Neuronal stem cell (in vitro differentiated cells): Measurements from ENCODE around the gene PNMA8B.

Source experiments
- DNase-seq: peaks from one replicate; pipeline ENCODE4 v3.0.0-alpha.2; 2013; ENCODE audit warnings: low spot score
- H2AFZ ChIP-seq: one replicate; pipeline ENCODE4 v1.6.1; 2013; ENCODE audit warnings: mild to moderate bottlenecking, low read length, inconsistent platforms
- H2AK5ac ChIP-seq: 2 replicates; pipeline ENCODE4 v1.6.1; 2013; ENCODE audit warnings: low read depth, mild to moderate bottlenecking, inconsistent platforms, low read length, moderate library complexity, mixed read lengths
- H2BK120ac ChIP-seq: 2 replicates; pipeline ENCODE4 v1.6.1; 2013; ENCODE audit warnings: low read depth, mild to moderate bottlenecking, inconsistent platforms, low read length, moderate library complexity, mixed read lengths
- H2BK12ac ChIP-seq: one replicate; pipeline ENCODE4 v1.6.1; 2013; ENCODE audit warnings: low read length, inconsistent platforms
- H2BK15ac ChIP-seq: 2 replicates; pipeline ENCODE4 v1.6.1; 2013; ENCODE audit warnings: mild to moderate bottlenecking, low read length, inconsistent platforms, mixed read lengths
- H2BK5ac ChIP-seq: one replicate; pipeline ENCODE4 v1.6.1; 2013; ENCODE audit warnings: inconsistent platforms, mild to moderate bottlenecking, low read length, moderate library complexity
- H3K14ac ChIP-seq: one replicate; pipeline ENCODE4 v1.6.1; 2013; ENCODE audit warnings: low read length, inconsistent platforms
- H3K18ac ChIP-seq: 2 replicates; pipeline ENCODE4 v1.6.1; 2013; ENCODE audit warnings: low read length, inconsistent platforms
- H3K23ac ChIP-seq: 2 replicates; pipeline ENCODE4 v1.6.1; 2013; ENCODE audit warnings: low read depth, mild to moderate bottlenecking, mixed read lengths, low read length, inconsistent platforms; ENCODE audit not compliant: poor library complexity
- H3K27ac ChIP-seq: replicated peaks from 3 replicates; pipeline ENCODE4 v1.5.1; 2013; ENCODE audit warnings: low read length, inconsistent platforms
- H3K27me3 ChIP-seq, 3 experiments: 2 replicates each; pipeline ENCODE4 v1.6.1; 2013; ENCODE audit warnings: low read length in 3 of 3, mild to moderate bottlenecking in 2 of 3, inconsistent platforms in 1 of 3, low read depth in 1 of 3, mixed read lengths in 1 of 3, moderate library complexity in 1 of 3; ENCODE audit not compliant: control insufficient read depth in 3 of 3, insufficient read depth in 3 of 3
- H3K36me3 ChIP-seq, 2 donors: replicated peaks in 1 of 2; 2 replicates each; pipeline ENCODE4 v1.6.1; 2013; ENCODE audit warnings: low read length in 2 of 2; ENCODE audit not compliant: control insufficient read depth in 2 of 2, insufficient read depth in 2 of 2
- H3K4ac ChIP-seq: 2 replicates; pipeline ENCODE4 v1.6.1; 2013; ENCODE audit warnings: inconsistent platforms, mild to moderate bottlenecking, low read length, moderate library complexity
- H3K4me1 ChIP-seq, 2 donors: 1 replicate in 1 of 2; 2 replicates in 1 of 2; pipeline ENCODE4 v1.6.1; 2013; ENCODE audit warnings: low read length in 2 of 2, low read depth in 1 of 2; ENCODE audit not compliant: control insufficient read depth in 2 of 2, insufficient read depth in 1 of 2
- H3K4me2 ChIP-seq: one replicate; pipeline ENCODE4 v1.6.1; 2013; ENCODE audit warnings: mild to moderate bottlenecking, low read length, inconsistent platforms; ENCODE audit not compliant: insufficient read depth, poor library complexity, severe bottlenecking
- H3K4me3 ChIP-seq, 2 donors: 2 replicates each; pipeline ENCODE4 v1.5.1; 2013; ENCODE audit warnings: low read length in 2 of 2, mild to moderate bottlenecking in 2 of 2, inconsistent platforms in 1 of 2, moderate library complexity in 1 of 2
- H3K79me1 ChIP-seq: one replicate; pipeline ENCODE4 v1.6.1; 2013; ENCODE audit warnings: low read depth, mild to moderate bottlenecking, inconsistent platforms, low read length, moderate library complexity
- H3K9ac ChIP-seq: one replicate; pipeline ENCODE4 v1.6.1; 2013; ENCODE audit warnings: mild to moderate bottlenecking, low read depth, low read length, inconsistent platforms; ENCODE audit not compliant: poor library complexity
- H3K9me3 ChIP-seq, 2 donors: replicated peaks in 1 of 2; 2 replicates each; pipeline versions ENCODE3 to v1.6.1; 2013; ENCODE audit warnings: low read length in 2 of 2, mild to moderate bottlenecking in 2 of 2, inconsistent platforms in 1 of 2, low read depth in 1 of 2, mixed read lengths in 1 of 2, moderate library complexity in 1 of 2; ENCODE audit not compliant: control insufficient read depth in 2 of 2, insufficient read depth in 1 of 2
- H4K8ac ChIP-seq: one replicate; pipeline ENCODE4 v1.6.1; 2013; ENCODE audit warnings: low read depth, mild to moderate bottlenecking, inconsistent platforms, low read length, moderate library complexity
- H4K91ac ChIP-seq: one replicate; pipeline ENCODE4 v1.6.1; 2013; ENCODE audit warnings: low read length, low read depth, mild to moderate bottlenecking, inconsistent platforms; ENCODE audit not compliant: poor library complexity
- WGBS, 2 donors: extraction: QIAGEN DNeasy Blood & Tissue Kit; methylation state at CpG; one replicate each; pipeline ENCODE4 v1.1.7; 2013; ENCODE audit warnings: missing lambda C conversion rate in 2 of 2, mixed read lengths in 1 of 2; ENCODE audit not compliant: insufficient read length in 2 of 2, insufficient replicate concordance in 1 of 2; ENCODE audit errors: extremely low coverage in 2 of 2; 5-methylcytosine and 5-hydroxymethylcytosine counted together

The PNMA8B gene

DNA sequence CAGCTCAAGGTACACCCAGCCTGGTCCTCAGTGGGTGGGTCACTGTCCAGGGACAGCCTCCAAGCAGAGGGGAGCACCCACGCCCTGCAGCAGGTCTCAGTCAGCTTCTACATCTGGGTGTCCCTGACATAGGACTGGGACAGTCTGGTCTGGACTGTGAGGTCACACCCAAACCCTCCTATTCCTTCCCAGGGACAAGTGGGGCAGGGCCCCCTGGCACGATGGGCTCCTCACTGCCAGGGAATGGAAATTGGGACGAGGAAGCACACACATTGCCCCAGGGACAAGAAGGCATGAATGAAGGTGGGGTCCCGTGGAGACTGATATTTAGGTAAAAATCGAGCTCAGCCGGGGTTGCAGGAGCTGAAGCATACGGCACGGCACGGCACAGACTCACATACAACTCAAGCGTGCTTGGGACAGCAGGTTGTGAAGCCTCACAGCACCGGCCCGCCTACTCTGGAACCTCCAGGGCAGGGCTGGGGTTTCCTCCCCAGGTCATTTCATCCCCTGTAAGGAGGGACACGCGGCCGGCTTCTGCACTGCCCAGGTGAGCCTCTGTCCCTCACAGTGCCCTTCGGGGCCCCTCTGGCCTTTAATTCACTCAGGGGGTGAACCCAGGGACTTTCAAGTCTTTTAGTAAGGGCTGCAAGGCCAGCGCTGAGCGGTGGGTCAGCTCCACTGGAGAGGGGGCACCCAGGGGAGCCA is 3.5 kb downstream of the PNMA8B start:
- no peak overlapping the region for H3K4me3 ChIP-seq
- no peak overlapping the region for H4K91ac ChIP-seq
- no peaks in the 10 kb centered on the region for H3K79me1 ChIP-seq
- peaks cover 0 to 12% of the 10 kb centered on the region in 2 donors for H3K9me3 ChIP-seq
- peak overlapping the region; percentile 85 for H2BK120ac ChIP-seq
- no CpG with 5 or more reads among the region's 18 CpGs for WGBS, 2 donors
- H3K4me1 ChIP-seq, result peaks cover 24 to 26% of the 10 kb centered on the region in 2 donors
- H3K23ac ChIP-seq, result peak overlapping the region; percentile 58
- H2BK12ac ChIP-seq, result no peak overlapping the region
- H3K4me2 ChIP-seq, result no peak overlapping the region
- H2BK15ac ChIP-seq, result peak overlapping the region; percentile 35
- no peaks in the 10 kb centered on the region for H3K36me3 ChIP-seq
- peak overlapping the region; percentile 72 for H2BK5ac ChIP-seq
- H3K27me3 ChIP-seq, result peaks cover 13 to 81% (median 48%) of the 10 kb centered on the region in 3 experiments
- H3K18ac ChIP-seq, result peak overlapping the region; percentile 58
- peak overlapping the region; percentile 66 for H3K9ac ChIP-seq
- H3K14ac ChIP-seq, result peak overlapping the region; percentile 97
- no peak overlapping the region for H2AFZ ChIP-seq
- H3K27ac ChIP-seq, result no peak overlapping the region
- no peak for DNase-seq
- no peak overlapping the region for H3K4ac ChIP-seq
- peak overlapping the region; percentile 72 for H2AK5ac ChIP-seq
- no peak overlapping the region for H4K8ac ChIP-seq

DNA sequence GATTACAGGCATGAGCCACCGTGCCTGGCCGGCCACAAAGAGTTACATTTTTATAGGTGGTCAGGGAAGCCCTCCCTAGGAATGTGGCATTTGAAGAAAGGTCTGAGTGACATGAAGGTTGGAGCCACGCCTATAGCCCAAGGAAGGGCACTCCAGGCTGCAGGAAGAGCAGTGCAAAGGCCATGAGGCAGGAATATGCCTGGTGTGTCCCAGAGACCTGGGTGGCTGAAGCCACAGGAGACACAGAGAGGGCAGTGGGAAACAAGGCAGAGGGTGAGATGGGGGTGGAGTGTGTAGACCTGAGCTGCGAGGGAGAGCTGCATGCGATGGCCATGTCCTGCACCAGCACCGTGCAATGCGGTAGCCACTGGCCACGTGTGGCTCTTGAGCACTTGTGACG is 4.9 kb downstream of the PNMA8B start:
- Histone ChIP-seq H3K27me3 (peaks cover 13 to 85% (median 48%) of the 10 kb centered on the region in 3 experiments), H2BK5ac (no peak overlapping the region), H2BK15ac (no peak overlapping the region), H3K23ac (no peak overlapping the region), H3K36me3 (no peaks in the 10 kb centered on the region), H3K4ac (no peak overlapping the region), H2AFZ (no peak overlapping the region), H3K18ac (peak overlapping the region; percentile 32), H4K8ac (no peak overlapping the region), H3K14ac (no peak overlapping the region), H3K27ac (no peak overlapping the region), H3K4me2 (no peak overlapping the region), H3K9ac (no peak overlapping the region), H2BK120ac (no peak overlapping the region), H3K79me1 (no peaks in the 10 kb centered on the region), H2BK12ac (no peak overlapping the region), H3K9me3 (peaks cover 0 to 12% of the 10 kb centered on the region in 2 donors), H3K4me3 (no peak overlapping the region), H4K91ac (no peak overlapping the region), H2AK5ac (no peak overlapping the region), H3K4me1 (peaks cover 20 to 21% of the 10 kb centered on the region in 2 donors)
- no CpG with 5 or more reads among the region's 9 CpGs for WGBS, 2 donors
- no peak for DNase-seq

DNA sequence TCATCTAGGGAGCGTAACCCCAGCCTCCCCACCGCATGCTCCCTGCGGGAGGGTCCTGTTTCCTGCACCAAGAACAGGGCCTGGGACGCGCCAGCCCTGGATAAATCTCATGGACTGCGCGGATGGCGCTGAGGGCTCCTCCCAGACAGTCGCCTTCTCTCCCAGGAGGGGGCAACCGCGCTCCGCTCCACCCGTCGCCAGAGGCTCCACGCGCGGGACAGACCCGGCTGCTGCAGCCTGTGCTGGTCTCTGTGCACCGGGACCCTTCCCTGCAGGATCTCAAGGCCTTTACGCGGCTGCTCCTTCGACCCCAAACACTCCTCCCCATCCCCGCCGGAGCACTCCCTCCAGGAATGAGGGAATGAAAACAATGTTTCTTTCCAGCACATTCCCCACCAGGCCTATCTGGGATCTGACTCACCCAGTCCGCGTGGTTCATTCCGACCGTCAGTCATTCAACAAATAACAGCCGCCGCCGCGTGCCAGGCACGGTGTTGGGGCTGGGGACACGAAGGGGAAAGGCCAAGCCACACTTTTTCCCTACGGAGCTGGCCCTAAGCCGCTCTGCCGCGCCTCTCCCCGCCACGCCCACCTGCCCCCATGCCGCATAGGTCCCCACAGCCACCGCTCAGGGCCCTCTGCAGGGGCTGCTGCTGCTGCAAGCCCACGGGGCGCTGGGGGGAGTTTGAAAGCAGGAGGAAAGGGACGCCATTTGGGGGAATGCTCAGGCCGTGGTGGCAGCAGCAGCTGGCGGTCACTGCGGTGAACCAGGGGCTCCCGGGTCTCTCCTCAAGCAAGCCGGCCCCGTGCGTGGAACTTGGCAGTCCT is 6.0 kb downstream of the PNMA8B start:
- no peak overlapping the region for H2BK15ac ChIP-seq
- H3K4me3 ChIP-seq, result peak overlapping the region in 1 of 2 donors; percentile 17
- H3K4ac ChIP-seq, result no peak overlapping the region
- H3K36me3 ChIP-seq, result no peaks in the 10 kb centered on the region
- peaks cover 0 to 7% of the 10 kb centered on the region in 2 donors for H3K9me3 ChIP-seq
- H3K4me1 ChIP-seq, result peaks cover 16 to 18% of the 10 kb centered on the region in 2 donors
- no peaks in the 10 kb centered on the region for H3K79me1 ChIP-seq
- peak overlapping the region; percentile 49 for H2AFZ ChIP-seq
- H3K14ac ChIP-seq, result no peak overlapping the region
- no CpG with 5 or more reads among the region's 52 CpGs for WGBS, 2 donors
- H3K27me3 ChIP-seq, result peaks cover 13 to 75% (median 42%) of the 10 kb centered on the region in 3 experiments
- H2BK5ac ChIP-seq, result no peak overlapping the region
- H3K27ac ChIP-seq, result no peak overlapping the region
- H3K18ac ChIP-seq, result peak overlapping the region; percentile 92
- H4K8ac ChIP-seq, result no peak overlapping the region
- no peak overlapping the region for H2BK120ac ChIP-seq
- no peak overlapping the region for H2BK12ac ChIP-seq
- peak overlapping the region; percentile 82 for H3K9ac ChIP-seq
- H3K4me2 ChIP-seq, result peak overlapping the region; percentile 55
- H4K91ac ChIP-seq, result peak overlapping the region; percentile 46
- H3K23ac ChIP-seq, result peak overlapping the region; percentile 59
- DNase-seq, result no peak
- H2AK5ac ChIP-seq, result peak overlapping the region; percentile 51

DNA sequence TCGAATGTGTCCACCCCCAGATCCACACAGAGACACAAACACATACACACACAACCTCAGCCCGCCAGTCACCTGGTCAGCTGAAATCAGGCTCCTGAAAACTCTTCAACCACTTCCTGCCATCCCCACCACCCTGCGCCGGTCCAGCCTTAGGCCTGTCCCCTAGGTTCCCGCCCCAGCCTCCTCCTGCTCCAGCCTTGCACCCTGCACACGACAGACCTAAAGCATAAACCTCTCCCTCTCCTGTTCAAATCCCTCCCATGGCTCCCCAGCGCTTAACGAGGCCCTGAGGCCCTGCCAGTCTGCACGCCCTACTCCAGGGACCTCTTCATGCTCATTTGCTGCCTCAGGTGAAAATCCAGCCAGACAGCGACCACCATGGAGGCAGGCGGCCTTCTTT is 7.1 kb downstream of the PNMA8B start:
- Histone ChIP-seq H3K79me1 (no peaks in the 10 kb centered on the region), H4K8ac (no peak overlapping the region), H3K36me3 (no peaks in the 10 kb centered on the region), H3K9ac (no peak overlapping the region), H3K27me3 (peaks cover 13 to 64% (median 33%) of the 10 kb centered on the region in 3 experiments), H2AK5ac (peak overlapping the region; percentile 72), H3K4me1 (peaks cover 14 to 22% of the 10 kb centered on the region in 2 donors), H2BK15ac (peak overlapping the region; percentile 10), H2BK5ac (no peak overlapping the region), H3K4me3 (no peak overlapping the region), H4K91ac (no peak overlapping the region), H3K9me3 (peaks cover 0 to 2% of the 10 kb centered on the region in 2 donors), H3K4me2 (no peak overlapping the region), H2BK120ac (no peak overlapping the region), H2AFZ (no peak overlapping the region), H2BK12ac (no peak overlapping the region), H3K27ac (no peak overlapping the region), H3K18ac (peak overlapping the region; percentile 15), H3K14ac (no peak overlapping the region), H3K23ac (peak overlapping the region; percentile 15), H3K4ac (no peak overlapping the region)
- WGBS, 2 donors, result no CpG with 5 or more reads among the region's 11 CpGs
- no peak for DNase-seq
